ENCODE measurements around the gene IRAK2. TPM values are rescaled to one million over a fixed set of nuclear protein-coding genes. Genes with fewer than 3 reads are reported as not detected.
A peak's percentile ranks its signal among the peaks of the same experiment; 100 is the strongest.
"Not testable (repeated sequence)": the region's sequence is repeated elsewhere in the genome, so short reads cannot be mapped to it uniquely, and the experiment has no call there.

The IRAK2 gene
- total RNA-seq, 2 donors from 2014 or later: 2.3 to 4.2 TPM

GRCh38 chr3:10268930-10269329, 104.2 kb downstream of the IRAK2 start:
- intact Hi-C loops (cut with DNase I): no loop called here
- DNase-seq (ENCODE audit: low spot score): peak; percentile 9

GRCh38 chr3:10269443-10269842, 104.7 kb downstream of the IRAK2 start:
- intact Hi-C loops (cut with DNase I): no loop called here
- DNase-seq (ENCODE audit: low spot score): peak; percentile 3

DNA sequence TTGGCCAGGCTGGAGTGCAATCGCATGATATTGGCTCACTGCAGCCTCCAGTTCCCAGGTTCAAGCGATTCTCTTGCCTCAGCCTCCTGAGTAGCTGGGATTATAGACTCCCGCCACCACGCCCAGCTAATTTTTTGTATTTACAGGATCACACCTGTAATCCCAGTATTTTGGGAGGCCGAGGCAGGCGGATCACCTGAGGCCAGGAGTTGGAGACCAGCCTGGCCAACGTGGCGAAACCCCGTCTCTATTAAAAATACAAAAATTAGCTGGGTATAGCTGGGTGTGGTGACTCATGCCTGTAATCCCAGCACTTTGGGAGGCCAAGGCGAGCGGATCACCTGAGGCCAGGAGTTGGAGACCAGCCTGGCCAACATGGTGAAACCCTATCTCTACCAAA, 107.8 kb downstream of the IRAK2 start:
- intact Hi-C loops (cut with DNase I): not testable (repeated sequence)
- peak; percentile 58 for DNase-seq (ENCODE audit: low spot score)

DNA sequence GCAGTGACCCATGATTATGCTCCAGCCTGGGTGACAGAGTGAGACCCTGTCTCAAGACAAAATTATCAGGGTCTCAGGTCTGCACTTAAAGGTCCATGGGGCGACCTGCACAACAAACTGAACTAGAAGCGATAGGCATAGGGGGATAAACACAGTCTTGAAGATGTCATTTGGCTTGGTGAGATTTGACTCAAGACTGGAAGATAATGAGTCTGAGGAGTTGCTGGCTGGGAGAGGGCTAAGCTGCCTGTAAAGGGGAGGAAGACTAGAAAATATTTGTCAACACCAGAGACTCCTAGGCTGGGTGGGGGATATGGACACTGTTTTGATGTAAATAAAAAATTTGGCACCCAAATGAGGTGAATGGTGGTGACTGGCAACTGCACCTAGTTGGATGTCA, 108.3 kb downstream of the IRAK2 start:
- intact Hi-C loops (cut with DNase I): no loop called here
- DNase-seq (ENCODE audit: low spot score): no peak

- no peak for DNase-seq (ENCODE audit: low spot score)
- intact Hi-C loops (cut with DNase I): no loop called here
These were observed 109.1 kb downstream of the IRAK2 start for GRCh38 chr3:10273702-10274305.

DNA sequence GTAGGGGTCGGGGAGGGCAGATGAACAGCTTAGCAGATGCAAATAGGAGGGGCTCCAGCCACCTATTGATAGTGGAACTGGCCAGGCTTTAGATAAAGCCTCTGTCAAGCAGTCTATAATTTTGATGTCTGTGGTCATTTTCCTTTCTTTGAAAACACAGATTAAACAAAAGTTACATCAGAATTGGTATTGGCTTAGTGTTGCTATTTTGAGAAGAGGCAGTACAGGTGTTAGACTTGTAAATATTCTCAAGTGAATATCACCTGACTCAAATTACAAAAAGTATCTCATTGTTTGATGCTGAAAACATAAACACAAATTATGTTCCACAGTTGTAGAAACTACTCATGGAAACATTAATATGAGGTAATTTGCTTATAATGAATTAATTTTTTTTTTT, 109.9 kb downstream of the IRAK2 start:
- intact Hi-C loops (cut with DNase I): no loop called here

DNA sequence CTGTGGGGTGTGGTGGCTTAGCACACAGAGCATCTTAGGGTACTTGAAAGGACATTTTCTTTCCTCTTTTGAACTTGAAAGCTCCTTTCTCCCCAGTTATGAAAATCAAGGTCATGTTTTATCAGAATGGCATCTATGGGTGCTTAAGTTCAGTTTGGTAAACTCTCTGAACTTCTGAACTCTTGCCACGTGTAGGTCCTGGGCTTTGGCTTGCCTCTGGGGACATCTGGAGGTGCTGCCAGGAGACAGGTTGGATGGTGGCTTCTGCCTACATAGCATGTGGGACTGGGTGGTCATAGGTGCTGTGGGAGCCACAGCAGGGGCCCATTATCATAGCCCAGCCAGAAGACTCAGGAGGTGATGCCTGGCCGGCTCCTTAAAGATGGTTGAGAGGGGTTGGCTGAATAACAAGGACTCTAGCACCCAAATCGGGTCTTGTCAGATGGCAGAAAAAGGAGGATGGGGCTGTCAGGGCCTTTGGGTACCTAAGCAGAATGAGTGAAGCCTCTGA, 112.5 kb downstream of the IRAK2 start:
- peak; percentile 56 for DNase-seq (ENCODE audit: low spot score)
- intact Hi-C loops (cut with DNase I): no loop called here

More for the DNA sequence above, 109.9 kb downstream of the IRAK2 start:
- DNase-seq (ENCODE audit: low spot score): no peak

GRCh38 chr3:10278501-10278900, 113.8 kb downstream of the IRAK2 start:
- intact Hi-C loops (cut with DNase I): no loop called here
- DNase-seq (ENCODE audit: low spot score): peak; percentile 62

DNA sequence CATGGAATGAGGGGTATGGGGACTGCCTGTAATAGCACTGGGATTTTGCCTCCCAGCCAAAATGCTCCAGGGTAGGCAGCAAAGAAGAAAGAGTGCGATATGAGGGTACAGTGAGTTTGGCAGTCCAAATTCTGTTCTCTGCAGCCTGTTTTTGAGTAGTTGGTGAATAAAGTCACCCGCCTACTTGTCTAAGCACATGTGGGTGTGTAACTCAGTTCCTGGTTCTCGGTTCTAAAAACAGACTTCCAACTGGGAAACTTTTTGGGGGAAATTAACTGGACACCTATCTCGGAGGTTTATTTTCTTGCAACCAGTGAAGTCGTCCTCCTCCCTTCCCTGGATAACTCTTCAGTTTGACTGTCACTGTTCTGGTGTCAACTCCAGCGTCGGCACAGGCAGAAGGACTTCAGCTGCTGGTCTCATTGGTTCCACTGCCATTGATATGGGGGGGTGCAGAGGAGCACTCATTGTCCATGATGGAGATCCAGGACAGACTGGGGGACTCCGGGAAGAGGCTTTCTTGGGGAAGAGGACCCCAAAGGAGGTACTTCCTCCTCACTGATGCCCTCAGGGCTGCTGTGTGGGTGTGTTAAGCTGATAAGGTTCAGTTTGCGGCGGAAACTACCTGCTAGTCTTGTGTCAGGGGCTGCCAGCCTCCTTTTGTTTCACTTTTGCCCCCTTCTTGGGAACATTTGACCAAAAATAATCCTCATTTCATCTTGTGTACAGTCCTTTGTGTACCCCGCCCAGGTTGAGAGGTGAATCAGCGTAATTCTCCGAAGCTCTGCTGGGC, 114.9 kb downstream of the IRAK2 start:
- intact Hi-C loops (cut with DNase I): no loop called here

DNA sequence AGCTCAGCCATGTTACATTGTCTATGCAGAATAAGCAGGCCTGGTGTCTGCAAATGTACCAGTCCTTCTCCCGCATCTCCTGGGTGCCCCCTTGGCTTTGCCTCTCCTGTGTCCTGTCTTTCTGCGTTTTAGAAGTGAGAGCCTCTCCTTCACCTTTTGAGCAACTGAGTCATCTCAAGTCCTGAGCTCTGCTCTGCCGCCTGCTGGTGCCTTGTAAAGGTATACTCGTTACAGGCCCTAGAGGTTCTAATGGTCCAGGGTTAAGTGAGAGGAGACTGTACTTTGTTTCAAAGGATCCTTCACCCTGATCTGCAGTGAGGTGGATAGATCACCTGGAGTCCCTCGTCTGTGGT, 115.4 kb downstream of the IRAK2 start:
- DNase-seq (ENCODE audit: low spot score): peak; percentile 50

More for the DNA sequence above, 114.9 kb downstream of the IRAK2 start:
- peak; percentile 14 for DNase-seq (ENCODE audit: low spot score)

GRCh38 chr3:10280571-10280970, 115.9 kb downstream of the IRAK2 start:
- no peak for DNase-seq (ENCODE audit: low spot score)
- intact Hi-C loops (cut with DNase I): no loop called here

More for the DNA sequence above, 115.4 kb downstream of the IRAK2 start:
- intact Hi-C loops (cut with DNase I): no loop called here

- intact Hi-C loops (cut with DNase I): no loop called here
These were observed 117.2 kb downstream of the IRAK2 start for GRCh38 chr3:10281951-10282350.

GRCh38 chr3:10283638-10284037, 118.9 kb downstream of the IRAK2 start:
- intact Hi-C loops (cut with DNase I): no loop called here
- DNase-seq (ENCODE audit: low spot score): no peak

More at GRCh38 chr3:10281951-10282350, 117.2 kb downstream of the IRAK2 start:
- no peak for DNase-seq (ENCODE audit: low spot score)

GRCh38 chr3:10284496-10284895, 119.8 kb downstream of the IRAK2 start:
- intact Hi-C loops (cut with DNase I): no loop called here
- DNase-seq (ENCODE audit: low spot score): no peak

- intact Hi-C loops (cut with DNase I): no loop called here
- no peak for DNase-seq (ENCODE audit: low spot score)
These were observed 120.8 kb downstream of the IRAK2 start for GRCh38 chr3:10285272-10286132.

DNA sequence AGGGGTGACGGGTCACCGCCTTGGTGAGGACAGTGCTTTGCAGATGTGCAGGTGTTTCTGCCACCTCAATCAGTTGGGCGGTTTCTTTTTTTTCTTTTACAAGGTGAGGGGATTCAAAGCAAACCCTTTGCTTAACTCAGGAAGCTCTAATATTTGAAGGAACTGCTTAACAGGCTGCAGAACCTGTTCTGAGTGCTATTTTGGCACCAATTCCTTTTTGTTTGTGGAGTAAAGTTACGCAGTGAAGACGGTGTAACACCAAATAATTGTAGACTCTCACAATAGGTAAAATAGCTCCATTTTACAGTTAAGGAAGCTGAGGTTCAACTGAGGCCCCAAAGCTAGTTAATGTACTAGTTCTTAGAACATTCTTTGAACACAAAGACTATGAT, 121.4 kb downstream of the IRAK2 start:
- no peak for DNase-seq (ENCODE audit: low spot score)
- intact Hi-C loops (cut with DNase I): no loop called here

- DNase-seq (ENCODE audit: low spot score): peak; percentile 85
- intact Hi-C loops (cut with DNase I): no loop called here
These were observed 122.0 kb downstream of the IRAK2 start for GRCh38 chr3:10286596-10287295.

DNA sequence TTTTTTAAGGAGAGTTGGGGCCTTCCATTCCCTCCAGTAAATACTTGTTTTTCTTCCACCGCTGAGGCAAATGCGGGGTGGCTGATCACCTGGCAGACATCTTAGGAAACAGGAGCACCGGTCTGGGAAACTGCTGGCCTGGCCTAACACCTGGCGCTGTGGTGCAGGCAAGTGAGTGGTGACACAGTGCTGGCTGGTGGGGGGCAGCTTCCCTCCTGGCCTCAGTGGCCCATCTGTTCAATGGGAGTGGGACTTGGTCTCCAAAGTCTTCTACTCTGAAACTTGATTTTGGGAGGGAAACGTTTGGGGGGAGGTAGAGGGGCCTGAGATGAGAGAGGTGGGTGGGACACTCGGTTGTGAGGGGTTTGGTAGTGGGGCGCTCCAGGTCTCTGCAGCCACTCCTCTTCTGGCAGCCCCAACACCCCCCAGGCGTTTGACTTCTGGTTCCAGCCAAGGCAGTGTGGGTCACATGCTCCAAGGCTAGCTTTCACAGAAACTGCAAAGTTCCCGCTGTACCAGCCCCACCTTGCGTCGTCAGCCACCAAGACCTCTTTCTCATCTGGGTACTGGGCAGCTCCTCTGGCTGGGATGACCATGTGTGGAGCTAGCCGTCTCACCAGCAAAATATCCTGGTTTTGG, 123.3 kb downstream of the IRAK2 start:
- intact Hi-C loops (cut with DNase I): no loop called here
- peak; percentile 62 for DNase-seq (ENCODE audit: low spot score)

- no peak for DNase-seq (ENCODE audit: low spot score)
- intact Hi-C loops (cut with DNase I): no loop called here
These were observed 123.8 kb downstream of the IRAK2 start for GRCh38 chr3:10288575-10288960.

Data from posterior vena cava (tissue), 2 donors.